Thymus (tissue), 11 donors: ENCODE measurements around the gene ZDHHC8. TPM values are rescaled to one million over a fixed set of nuclear protein-coding genes. Genes with fewer than 3 reads are reported as not detected.

Experiments
- DNase-seq, 9 donors: peaks; one replicate each; pipeline ENCODE4 v3.0.0-alpha.2; 2013; ENCODE audit warnings: low spot score in 9 of 9, low read depth in 6 of 9, missing footprints in 1 of 9
- H3K27ac ChIP-seq, 2 donors: one replicate each; pipeline ENCODE4 v1.5.1; 2013; ENCODE audit warnings: control low read depth in 1 of 2, low read depth in 1 of 2, low read length in 1 of 2, mild to moderate bottlenecking in 1 of 2, moderate library complexity in 1 of 2
- H3K27me3 ChIP-seq, 2 donors: one replicate each; pipeline ENCODE4 v1.5.1; 2013; ENCODE audit warnings: low read length in 1 of 2; ENCODE audit not compliant: control insufficient read depth in 2 of 2, insufficient read depth in 1 of 2
- H3K36me3 ChIP-seq, 2 donors: one replicate each; pipeline ENCODE4 v1.5.1; 2013; ENCODE audit warnings: low read length in 1 of 2, mild to moderate bottlenecking in 1 of 2, moderate library complexity in 1 of 2; ENCODE audit not compliant: control insufficient read depth in 2 of 2, insufficient read depth in 2 of 2
- H3K4me1 ChIP-seq, 2 donors: one replicate each; pipeline ENCODE4 v1.5.1; 2013; ENCODE audit warnings: low read length in 2 of 2; ENCODE audit not compliant: control insufficient read depth in 2 of 2, insufficient read depth in 2 of 2
- H3K4me3 ChIP-seq, 2 donors: one replicate each; pipeline ENCODE4 v1.5.1; 2013; ENCODE audit warnings: low read length in 2 of 2, control low read depth in 1 of 2, mild to moderate bottlenecking in 1 of 2
- H3K9me3 ChIP-seq, 2 donors: one replicate each; pipeline ENCODE4 v1.5.1; 2013; ENCODE audit warnings: low read length in 1 of 2, mild to moderate bottlenecking in 1 of 2; ENCODE audit not compliant: control insufficient read depth in 2 of 2, insufficient read depth in 1 of 2
- WGBS: extraction: QIAGEN DNeasy Blood & Tissue Kit; methylation state at CpG from one replicate; pipeline ENCODE4 v1.1.7; 2013; 5-methylcytosine and 5-hydroxymethylcytosine counted together
- polyA plus RNA-seq: library from polyadenylated mRNA; stranded (reverse); fragments of 200-250 nt; gene quantifications from one replicate; pipeline ENCODE4 v1.2.3, GENCODE V29; 2013
- total RNA-seq: library from RNA; stranded (reverse); fragments of 120-200 nt; gene quantifications from one replicate; pipeline ENCODE4 v1.2.4, GENCODE V29; 2013
- donor health status: healthy.

The ZDHHC8 gene
- total and polyA plus RNA-seq, 2 donors = 7.2 to 35.1 TPM

GRCh38 chr22:20160041-20160440, 28.4 kb downstream of the ZDHHC8 start:
- no peak for DNase-seq
- H3K4me1 ChIP-seq = peaks cover 0 to 33% of the 10 kb centered on the region in 2 donors
- 84% methylated on average over 10 of the region's 10 CpGs for WGBS
- H3K27ac ChIP-seq = no peak overlapping the region
- no peak overlapping the region for H3K4me3 ChIP-seq
- H3K9me3 ChIP-seq = no peaks in the 10 kb centered on the region
- H3K36me3 ChIP-seq = no peaks in the 10 kb centered on the region
- peaks cover 0 to 18% of the 10 kb centered on the region in 2 donors for H3K27me3 ChIP-seq

- 96% methylated on average over 11 of the region's 11 CpGs for WGBS
Measured at GRCh38 chr22:20164863-20165262, 33.3 kb downstream of the ZDHHC8 start.

GRCh38 chr22:20165421-20165820, 33.8 kb downstream of the ZDHHC8 start:
- Histone ChIP-seq H3K4me1 (peaks cover 0 to 3% of the 10 kb centered on the region in 2 donors), H3K27ac (no peak overlapping the region), H3K27me3 (no peaks in the 10 kb centered on the region), H3K4me3 (no peak overlapping the region), H3K9me3 (no peaks in the 10 kb centered on the region), H3K36me3 (no peaks in the 10 kb centered on the region)
- WGBS = 96% methylated on average over 12 of the region's 12 CpGs
- no peak for DNase-seq

More at GRCh38 chr22:20164863-20165262, 33.3 kb downstream of the ZDHHC8 start:
- peaks cover 0 to 3% of the 10 kb centered on the region in 2 donors for H3K27me3 ChIP-seq
- no peak overlapping the region for H3K4me3 ChIP-seq
- no peaks in the 10 kb centered on the region for H3K9me3 ChIP-seq
- H3K4me1 ChIP-seq = peaks cover 0 to 3% of the 10 kb centered on the region in 2 donors
- H3K27ac ChIP-seq = no peak overlapping the region
- no peak for DNase-seq
- H3K36me3 ChIP-seq = no peaks in the 10 kb centered on the region

GRCh38 chr22:20165913-20166312, 34.3 kb downstream of the ZDHHC8 start:
- no peak overlapping the region for H3K4me3 ChIP-seq
- no peaks in the 10 kb centered on the region for H3K9me3 ChIP-seq
- no peak for DNase-seq
- H3K36me3 ChIP-seq = no peaks in the 10 kb centered on the region
- H3K27ac ChIP-seq = no peak overlapping the region
- H3K4me1 ChIP-seq = peaks cover 0 to 3% of the 10 kb centered on the region in 2 donors
- H3K27me3 ChIP-seq = no peaks in the 10 kb centered on the region
- WGBS = 89% methylated on average over 7 of the region's 7 CpGs

GRCh38 chr22:20166703-20167102, 35.1 kb downstream of the ZDHHC8 start:
- 97% methylated on average over 9 of the region's 9 CpGs for WGBS
- peaks cover 0 to 3% of the 10 kb centered on the region in 2 donors for H3K4me1 ChIP-seq
- no peak overlapping the region for H3K27ac ChIP-seq
- H3K9me3 ChIP-seq = no peaks in the 10 kb centered on the region
- no peaks in the 10 kb centered on the region for H3K27me3 ChIP-seq
- H3K4me3 ChIP-seq = no peak overlapping the region
- DNase-seq = no peak
- no peaks in the 10 kb centered on the region for H3K36me3 ChIP-seq

GRCh38 chr22:20167643-20168322, 36.2 kb downstream of the ZDHHC8 start:
- H3K4me1 ChIP-seq = peaks cover 0 to 3% of the 10 kb centered on the region in 2 donors
- H3K4me3 ChIP-seq = no peak overlapping the region
- 70% methylated on average over 19 of the region's 19 CpGs for WGBS
- H3K36me3 ChIP-seq = no peaks in the 10 kb centered on the region
- H3K27ac ChIP-seq = no peak overlapping the region
- DNase-seq = no peak
- no peaks in the 10 kb centered on the region for H3K27me3 ChIP-seq
- no peaks in the 10 kb centered on the region for H3K9me3 ChIP-seq

- Histone ChIP-seq H3K9me3 (no peaks in the 10 kb centered on the region), H3K27ac (no peak overlapping the region), H3K4me3 (no peak overlapping the region), H3K36me3 (no peaks in the 10 kb centered on the region), H3K27me3 (no peaks in the 10 kb centered on the region), H3K4me1 (peaks cover 0 to 3% of the 10 kb centered on the region in 2 donors)
- DNase-seq = no peak
- WGBS = 94% methylated on average over 10 of the region's 10 CpGs
Measured at GRCh38 chr22:20169253-20169822, 37.7 kb downstream of the ZDHHC8 start.

- 96% methylated on average over 13 of the region's 13 CpGs for WGBS
- Histone ChIP-seq H3K27me3 (no peaks in the 10 kb centered on the region), H3K27ac (no peak overlapping the region), H3K9me3 (no peaks in the 10 kb centered on the region), H3K4me3 (no peak overlapping the region), H3K36me3 (no peaks in the 10 kb centered on the region), H3K4me1 (peaks cover 0 to 3% of the 10 kb centered on the region in 2 donors)
- no peak for DNase-seq
Measured at GRCh38 chr22:20170170-20170569, 38.6 kb downstream of the ZDHHC8 start.

GRCh38 chr22:20171288-20172140, 39.9 kb downstream of the ZDHHC8 start:
- no peaks in the 10 kb centered on the region for H3K27me3 ChIP-seq
- WGBS = 95% methylated on average over 12 of the region's 12 CpGs
- no peaks in the 10 kb centered on the region for H3K9me3 ChIP-seq
- DNase-seq = no peak
- no peak overlapping the region for H3K27ac ChIP-seq
- H3K4me3 ChIP-seq = no peak overlapping the region
- H3K4me1 ChIP-seq = peaks cover 0 to 7% of the 10 kb centered on the region in 2 donors
- no peaks in the 10 kb centered on the region for H3K36me3 ChIP-seq
